ENCODE data around the gene MPHOSPH9. TPM values are rescaled to one million over a fixed set of nuclear protein-coding genes. Genes with fewer than 3 reads are reported as not detected.

The MPHOSPH9 gene
- total and polyA plus RNA-seq, 2 of the 13 experiments (the other 11 are each of a cell fraction or from before 2014, with no cell fraction given) = 20.3 to 63.4 TPM

GRCh38 chr12:123232807-123233504 lies at the start of gene MPHOSPH9, which contains the start of gene MTRFR (continued):
- TF ChIP-seq TCF12 (IDR thresholded peaks at IDR 0.05) (no peak), TCF12 (CRISPR knock-in tag; IDR thresholded peaks at IDR 0.05) (no peak), NR2F6 (IDR thresholded peaks at IDR 0.05) (peak; percentile 27; the same call in 1 of the 2 replicates), NR2F6 (CRISPR knock-in tag; IDR thresholded peaks at IDR 0.05) (peak; percentile 70), JDP2 (CRISPR knock-in tag; IDR thresholded peaks at IDR 0.05; ENCODE audit: borderline replicate concordance) (no peak), ELF1 (CRISPR knock-in tag; IDR thresholded peaks at IDR 0.05) (peak; percentile 68; the same call in 1 of the 2 replicates), BATF2 (CRISPR knock-in tag; IDR thresholded peaks at IDR 0.05) (peak; percentile 89), CREB3 (CRISPR knock-in tag; IDR thresholded peaks at IDR 0.05) (no peak; the same call in 1 of the 2 replicates), ZNF768 (CRISPR knock-in tag; IDR thresholded peaks at IDR 0.05) (peak; percentile 67; the same call in 1 of the 2 replicates), NCOA5 (CRISPR knock-in tag; IDR thresholded peaks at IDR 0.05) (no peak), PTBP1 (IDR thresholded peaks at IDR 0.05; ENCODE audit: low read depth, low read length, poor library complexity, severe bottlenecking) (peak; percentile 84), TRIM22 (IDR thresholded peaks at IDR 0.05) (no peak), CHD2 (IDR thresholded peaks at IDR 0.05; ENCODE audit: low read depth, low read length) (peak; percentile 88), U2AF1 (optimal IDR thresholded peaks at IDR 0.05; ENCODE audit: low read depth, low read length) (no peak), MZF1 (CRISPR knock-in tag; IDR thresholded peaks at IDR 0.05; ENCODE audit: borderline replicate concordance) (no peak), ZNF317 (CRISPR knock-in tag; IDR thresholded peaks at IDR 0.05) (peak; percentile 79; the same call in 1 of the 2 replicates), GLMP (CRISPR knock-in tag; IDR thresholded peaks at IDR 0.05; ENCODE audit: borderline replicate concordance) (no peak), ZNF652 (CRISPR knock-in tag; IDR thresholded peaks at IDR 0.05; ENCODE audit: borderline replicate concordance, low read depth) (no peak; the same call in 1 of the 2 replicates), ZNF225 (CRISPR knock-in tag; IDR thresholded peaks at IDR 0.05) (peak; percentile 95), ZFP37 (CRISPR knock-in tag; IDR thresholded peaks at IDR 0.05; ENCODE audit: borderline replicate concordance) (peak; percentile 88), HIVEP1 (CRISPR knock-in tag; IDR thresholded peaks at IDR 0.05) (no peak), FOXO4 (CRISPR knock-in tag; conservative IDR thresholded peaks at IDR 0.05) (no peak), ZNF547 (CRISPR knock-in tag; IDR thresholded peaks at IDR 0.05) (peak; percentile 81), HNRNPK (IDR thresholded peaks at IDR 0.05; ENCODE audit: low read depth, low read length, poor library complexity, severe bottlenecking) (peak; percentile 80), ZNF543 (CRISPR knock-in tag; IDR thresholded peaks at IDR 0.05) (0 out of 2 replicates have a peak, but pooled peaks have one; percentile 28), ZNF33A (CRISPR knock-in tag; IDR thresholded peaks at IDR 0.05; ENCODE audit: borderline replicate concordance) (no peak), CHCHD3 (CRISPR knock-in tag; IDR thresholded peaks at IDR 0.05) (peak; percentile 76; the same call in 1 of the 2 replicates)
